HG03575 (cell line): ENCODE measurements around the gene CLEC19A.

Experiments
- ATAC-seq: cut with Tn5 transposase; IDR thresholded peaks from one replicate; pipeline ENCODE4 v1.9.1; 2021; ENCODE audit not compliant: unreplicated experiment, insufficient number of reproducible peaks, low FRiP score; ENCODE audit errors: extremely low read depth

The CLEC19A gene

DNA sequence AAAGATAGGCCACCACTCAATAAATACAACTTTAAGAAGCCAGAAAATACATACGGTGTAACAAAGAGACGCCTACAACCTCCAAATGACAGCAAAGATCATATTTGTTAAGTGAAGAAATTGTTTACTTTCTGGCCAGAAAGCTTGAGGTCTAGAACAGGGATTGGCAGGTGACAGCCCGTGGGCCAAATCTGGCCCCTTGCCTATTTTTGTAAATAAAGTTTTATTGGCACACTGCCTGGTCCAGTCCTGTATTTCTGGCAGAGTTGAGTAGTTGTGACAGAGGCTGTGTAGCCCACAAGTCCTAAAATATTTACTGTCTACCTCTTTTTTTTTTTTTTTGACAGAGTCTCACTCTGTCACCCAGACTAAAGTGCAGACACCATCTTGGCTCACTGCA is 3.4 kb upstream of the CLEC19A start:
- no peak for ATAC-seq

- ATAC-seq = no peak
Observed at GRCh38 chr16:19283637-19284036, 1.9 kb upstream of the CLEC19A start.

- no peak for ATAC-seq
Observed at GRCh38 chr16:19284207-19284606, 1.3 kb upstream of the CLEC19A start.

- ATAC-seq = no peak
Observed at GRCh38 chr16:19286827-19287226, 1.3 kb downstream of the CLEC19A start.

DNA sequence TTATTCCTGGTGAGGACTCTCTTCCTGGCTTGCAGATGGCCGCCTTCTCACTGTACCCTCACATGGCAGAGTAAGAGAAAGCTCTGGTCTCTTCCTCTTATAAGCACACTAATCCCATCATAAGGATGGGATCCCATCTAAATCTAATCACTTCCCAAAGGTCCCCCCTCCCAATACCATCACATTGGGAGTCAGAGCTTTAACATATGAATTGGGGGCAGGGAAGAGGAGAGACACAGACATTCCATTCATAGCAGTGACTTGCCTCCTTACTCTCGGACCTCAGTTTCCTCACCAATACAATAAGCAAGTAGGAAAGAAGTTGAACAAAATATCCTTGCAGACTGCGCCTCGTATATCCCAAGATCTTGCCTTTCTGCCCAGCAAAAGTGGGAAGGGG is 1.7 kb downstream of the CLEC19A start:
- ATAC-seq = no peak

DNA sequence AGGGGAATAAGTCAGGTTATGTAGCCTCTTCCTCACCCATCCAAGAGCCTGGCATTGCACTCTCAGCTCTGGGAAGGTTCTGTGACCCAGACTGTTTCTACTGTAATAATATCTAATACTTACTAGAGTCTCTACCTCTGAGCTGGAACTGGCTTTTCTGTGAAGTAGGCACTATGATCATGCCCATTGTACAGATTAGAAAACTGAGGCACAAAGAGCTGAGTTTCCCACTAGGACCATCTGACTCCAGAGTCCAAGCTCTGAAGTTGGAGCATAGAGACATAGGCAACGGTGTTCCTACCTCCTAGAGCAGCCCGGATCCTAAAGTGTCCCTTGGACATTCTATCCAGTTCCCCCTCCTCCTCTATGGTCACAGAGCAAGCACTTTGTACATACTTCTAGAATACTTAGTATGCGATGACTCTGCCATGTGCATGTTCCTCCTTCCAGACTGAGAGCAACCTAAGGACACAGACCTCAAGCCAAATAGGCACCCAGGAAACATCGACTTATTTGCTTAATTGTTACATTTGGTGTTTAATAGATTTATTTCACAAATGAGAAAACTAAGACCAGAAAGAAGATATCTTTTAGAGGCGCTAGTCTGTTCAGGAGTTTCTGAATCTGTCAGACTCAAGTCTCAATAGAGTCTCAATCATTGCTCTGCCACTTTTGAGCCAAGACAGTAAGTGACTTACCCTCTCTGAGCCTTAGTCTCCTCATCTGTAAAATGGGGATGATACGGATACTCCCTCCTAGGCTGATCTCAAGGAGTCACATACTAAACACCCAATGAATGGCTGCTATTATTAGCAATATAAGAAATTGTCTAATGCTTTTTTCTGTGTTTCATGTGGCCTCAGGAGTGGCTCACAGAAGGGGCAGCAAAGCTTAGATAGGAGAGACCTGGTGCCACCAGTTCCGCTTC is 3.6 kb downstream of the CLEC19A start:
- no peak for ATAC-seq

DNA sequence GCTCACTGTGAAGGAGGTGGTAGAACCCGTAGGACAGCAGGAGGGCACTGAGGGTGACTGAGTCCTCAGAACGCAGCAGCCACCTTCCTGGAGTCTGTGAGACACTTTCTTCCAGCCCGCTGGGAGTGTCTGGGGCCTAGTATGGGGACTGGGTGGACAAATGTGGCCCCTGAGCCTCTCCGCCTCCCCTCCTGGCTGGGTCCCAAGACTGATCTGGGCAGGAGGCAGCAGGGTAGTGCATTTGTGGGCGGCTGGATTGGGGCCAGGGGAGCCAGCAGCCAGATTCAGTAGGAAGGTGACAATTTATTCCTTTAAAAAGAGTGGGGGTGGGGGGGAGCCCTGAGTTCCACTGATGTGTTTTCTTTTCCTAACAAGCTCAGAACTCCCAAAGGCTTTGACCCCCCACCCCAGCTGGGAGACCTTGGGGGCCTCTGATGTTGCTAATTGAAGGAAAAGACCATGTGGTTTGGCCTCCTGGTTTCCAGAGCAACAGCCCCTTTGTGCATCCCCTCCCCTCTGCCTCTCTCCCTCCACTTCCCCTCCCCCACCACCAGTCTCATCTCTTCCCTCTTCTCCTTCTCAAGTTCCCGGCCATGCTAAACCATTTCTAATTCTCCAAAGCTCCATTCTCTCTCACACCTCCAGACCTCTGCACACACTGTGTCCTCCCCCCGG is 4.4 kb downstream of the CLEC19A start:
- no peak for ATAC-seq

GRCh38 chr16:19290860-19291259 is 5.3 kb downstream of the CLEC19A start:
- ATAC-seq = no peak

- ATAC-seq = no peak
Observed at GRCh38 chr16:19291475-19291874, 5.9 kb downstream of the CLEC19A start.

- ATAC-seq = no peak
Observed at GRCh38 chr16:19292186-19292585, 6.7 kb downstream of the CLEC19A start.

DNA sequence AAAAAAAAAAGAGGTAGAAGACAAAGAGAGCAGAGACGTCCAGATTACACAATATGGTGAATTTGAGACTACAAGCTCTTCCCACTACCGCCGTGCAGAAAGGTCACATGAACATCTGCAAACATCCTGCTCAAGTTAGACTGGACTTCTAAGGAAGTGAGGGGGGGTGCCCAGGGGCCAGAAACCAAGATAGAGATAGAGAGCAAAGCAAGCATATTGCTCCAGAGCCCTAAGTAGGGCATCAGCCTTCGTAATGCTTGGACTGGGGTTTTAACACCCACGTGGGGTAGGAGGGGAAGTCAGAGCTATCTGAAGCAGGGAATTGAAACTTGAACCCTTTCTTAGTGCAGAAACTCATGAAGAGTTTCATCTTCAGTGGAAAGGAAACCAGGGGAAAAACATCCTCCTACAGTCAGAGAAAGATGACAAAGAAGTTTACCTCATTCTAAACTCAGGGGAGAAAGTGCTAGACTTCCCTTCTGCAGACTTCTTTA is 8.7 kb downstream of the CLEC19A start:
- no peak for ATAC-seq

GRCh38 chr16:19295393-19295792 is 9.9 kb downstream of the CLEC19A start:
- no peak for ATAC-seq

GRCh38 chr16:19297454-19297853 is 11.9 kb downstream of the CLEC19A start:
- no peak for ATAC-seq

GRCh38 chr16:19299565-19299964 is 14.0 kb downstream of the CLEC19A start:
- ATAC-seq = no peak

GRCh38 chr16:19301931-19302330 is 16.4 kb downstream of the CLEC19A start:
- ATAC-seq = no peak

GRCh38 chr16:19304750-19305149 is 19.2 kb downstream of the CLEC19A start:
- no peak for ATAC-seq

DNA sequence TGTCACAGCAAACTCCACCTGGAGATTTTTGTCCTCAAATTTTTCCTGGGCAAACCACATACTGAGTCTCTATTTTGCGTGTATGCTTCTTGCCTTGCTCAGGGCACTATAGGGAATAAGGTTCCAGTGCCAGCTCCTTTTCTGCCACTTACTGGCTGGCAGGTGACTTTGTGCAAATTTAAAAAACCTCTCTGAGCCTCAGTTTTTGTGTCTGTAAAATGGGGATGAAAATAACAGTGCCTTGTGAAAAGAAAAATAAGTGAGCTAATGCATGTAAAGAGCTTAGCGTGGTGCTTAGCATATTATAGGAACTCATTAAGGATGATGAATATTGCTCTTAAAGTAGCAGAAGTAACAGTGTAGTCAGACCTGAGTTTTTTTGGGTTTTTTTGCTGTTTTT is 19.9 kb downstream of the CLEC19A start:
- no peak for ATAC-seq

DNA sequence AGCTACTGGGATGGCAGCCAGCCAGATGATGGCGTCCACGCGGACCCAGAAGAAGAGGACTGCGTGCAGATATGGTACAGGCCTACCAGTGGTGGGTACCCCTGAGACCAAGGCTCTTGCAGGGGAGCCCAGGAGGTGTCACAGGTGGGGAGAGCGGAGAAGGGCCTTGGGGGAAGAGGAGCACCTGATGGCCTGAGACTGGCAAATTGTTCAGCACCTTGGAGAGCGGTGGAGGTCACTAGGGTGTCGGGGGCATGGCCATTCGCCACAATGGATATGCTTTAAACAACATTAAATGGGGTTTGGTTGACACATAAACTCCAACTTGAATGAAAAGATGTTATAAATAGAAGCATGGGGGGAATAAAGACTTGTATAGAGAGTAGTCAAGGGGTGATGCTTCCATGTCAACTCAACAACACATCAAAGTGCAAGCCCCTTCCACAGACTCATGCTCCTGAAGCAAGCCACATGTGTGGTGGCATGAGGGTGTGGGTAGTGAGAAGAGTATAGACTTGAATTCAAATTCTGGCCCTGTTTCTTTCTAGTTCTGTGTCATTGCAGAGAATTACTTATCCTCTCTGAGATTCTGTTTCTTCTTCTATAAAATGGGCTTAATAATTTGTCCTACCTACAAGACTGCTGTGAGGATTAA is 22.2 kb downstream of the CLEC19A start:
- no peak for ATAC-seq

DNA sequence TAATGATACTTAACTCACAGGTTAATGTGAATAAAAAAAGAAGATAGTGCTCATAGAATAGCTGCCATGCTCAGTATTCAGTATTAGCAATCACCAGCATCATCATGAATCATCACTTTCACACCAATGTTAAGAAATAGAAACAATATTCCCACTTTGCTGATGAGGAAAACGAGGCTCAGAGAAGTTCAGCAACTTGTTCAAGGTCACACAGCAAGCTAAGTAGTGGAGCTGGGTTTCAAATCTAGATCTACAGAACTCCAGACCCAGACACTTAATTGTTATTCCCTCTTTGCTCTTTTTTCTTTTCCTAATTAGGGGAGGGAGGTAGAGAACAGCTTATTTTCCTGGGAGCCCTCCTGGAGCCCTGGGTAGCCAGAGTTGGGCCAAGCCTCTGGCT is 22.9 kb downstream of the CLEC19A start:
- no peak for ATAC-seq

DNA sequence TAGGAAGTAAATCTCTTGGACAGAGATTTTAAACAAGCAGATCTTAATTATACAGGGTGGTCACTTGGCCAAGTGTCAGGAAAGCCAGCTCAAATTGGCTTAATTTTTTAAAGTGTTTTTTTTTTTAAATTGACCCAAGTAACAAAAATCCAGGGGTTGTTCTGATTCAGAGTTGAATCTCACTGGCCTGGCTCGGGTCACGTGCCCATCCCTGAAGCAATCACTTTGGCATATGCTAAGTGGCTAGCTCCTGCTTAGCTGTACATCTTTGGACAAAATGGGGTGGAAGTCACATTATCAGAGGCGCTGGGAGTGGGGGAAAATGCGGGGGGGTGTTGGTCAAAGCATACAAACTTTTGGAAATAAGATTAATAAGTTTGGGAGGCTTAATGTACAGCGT is 23.6 kb downstream of the CLEC19A start:
- ATAC-seq = no peak
